Tibial nerve (tissue), 4 donors: ENCODE data around the gene ACTR1A.

Experiments
- EP300 ChIP-seq, 2 donors: sonication (generic); formaldehyde crosslinking; IDR thresholded peaks; one replicate each; pipeline ENCODE4 v1.6.1; 2017; ENCODE audit warnings: antibody characterized with exemption in 2 of 2, mild to moderate bottlenecking in 1 of 2
- POLR2A ChIP-seq, 2 donors: fragments of 450-650 bp; IDR thresholded peaks; one replicate each; pipeline ENCODE4 v1.6.1; 2017; ENCODE audit warnings: antibody characterized with exemption in 2 of 2, mild to moderate bottlenecking in 2 of 2, moderate library complexity in 2 of 2
- TF ChIP-seq, protein P1 (sequence below), 5 experiments: fragments of 200-600 bp in 3 of 5; fragments of 450-650 bp in 2 of 5; sonication (generic) in 3 of 5; IDR thresholded peaks; one replicate each; pipeline ENCODE4 v1.5.1; 2016 to 2019; ENCODE audit warnings: antibody characterized with exemption in 5 of 5, mild to moderate bottlenecking in 3 of 5, moderate library complexity in 2 of 5

DNA sequence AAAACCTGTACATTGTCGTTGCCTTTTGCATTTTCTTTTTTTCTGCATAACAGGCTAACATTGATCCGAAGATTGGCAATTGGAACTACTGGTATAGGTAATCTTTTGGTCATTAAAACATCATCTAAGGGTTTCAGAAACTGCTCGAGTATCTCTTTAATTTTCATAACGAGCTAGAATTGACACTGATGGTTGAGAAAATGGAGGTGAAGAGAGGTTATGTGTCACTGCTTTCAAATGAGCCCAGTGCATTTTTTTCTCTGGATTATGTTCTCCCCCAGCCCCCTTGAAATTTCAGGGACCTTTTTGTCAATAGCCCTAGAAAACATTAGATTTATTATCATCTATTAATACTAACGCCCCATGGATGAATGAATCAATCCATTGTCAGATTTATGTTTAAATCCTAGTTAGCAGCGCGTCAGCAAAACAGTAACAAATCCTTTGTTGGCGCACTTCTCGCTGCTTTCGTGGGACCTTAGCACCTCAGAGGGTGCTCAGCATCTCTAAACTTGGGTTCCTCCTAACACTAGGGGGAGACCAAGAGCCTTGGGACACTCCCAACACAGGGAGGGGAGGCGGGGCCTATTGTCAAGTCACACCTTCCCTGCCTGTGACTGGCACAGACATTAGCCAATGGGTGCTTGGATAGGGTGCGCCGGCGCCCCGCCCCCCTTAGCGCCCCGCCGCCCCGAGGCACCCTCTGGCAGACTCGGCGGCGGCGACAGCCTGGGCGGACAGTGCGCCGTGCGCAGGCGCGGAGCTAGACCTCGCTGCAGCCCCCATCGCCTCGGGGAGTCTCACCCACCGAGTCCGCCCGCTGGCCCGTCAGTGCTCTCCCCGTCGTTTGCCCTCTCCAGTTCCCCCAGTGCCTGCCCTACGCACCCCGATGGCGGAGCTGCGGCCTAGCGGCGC is 1.0 kb upstream of the ACTR1A start, which contains the start of gene SUFU:
- TF ChIP-seq, protein P1, sequence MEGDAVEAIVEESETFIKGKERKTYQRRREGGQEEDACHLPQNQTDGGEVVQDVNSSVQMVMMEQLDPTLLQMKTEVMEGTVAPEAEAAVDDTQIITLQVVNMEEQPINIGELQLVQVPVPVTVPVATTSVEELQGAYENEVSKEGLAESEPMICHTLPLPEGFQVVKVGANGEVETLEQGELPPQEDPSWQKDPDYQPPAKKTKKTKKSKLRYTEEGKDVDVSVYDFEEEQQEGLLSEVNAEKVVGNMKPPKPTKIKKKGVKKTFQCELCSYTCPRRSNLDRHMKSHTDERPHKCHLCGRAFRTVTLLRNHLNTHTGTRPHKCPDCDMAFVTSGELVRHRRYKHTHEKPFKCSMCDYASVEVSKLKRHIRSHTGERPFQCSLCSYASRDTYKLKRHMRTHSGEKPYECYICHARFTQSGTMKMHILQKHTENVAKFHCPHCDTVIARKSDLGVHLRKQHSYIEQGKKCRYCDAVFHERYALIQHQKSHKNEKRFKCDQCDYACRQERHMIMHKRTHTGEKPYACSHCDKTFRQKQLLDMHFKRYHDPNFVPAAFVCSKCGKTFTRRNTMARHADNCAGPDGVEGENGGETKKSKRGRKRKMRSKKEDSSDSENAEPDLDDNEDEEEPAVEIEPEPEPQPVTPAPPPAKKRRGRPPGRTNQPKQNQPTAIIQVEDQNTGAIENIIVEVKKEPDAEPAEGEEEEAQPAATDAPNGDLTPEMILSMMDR (IDR thresholded peaks at IDR 0.05): peak; percentile 88 to 95 (median 93)
- peak in 1 of 2 donors; percentile 81 for TF ChIP-seq POLR2A (IDR thresholded peaks at IDR 0.05)
- TF ChIP-seq EP300 (IDR thresholded peaks at IDR 0.05): peak in 1 of 2 donors; percentile 78
